Measurements from ENCODE around the gene CNR2.
"Not testable (repeated sequence)": the region's sequence is repeated elsewhere in the genome, so short reads cannot be mapped to it uniquely, and the experiment has no call there.

DNA sequence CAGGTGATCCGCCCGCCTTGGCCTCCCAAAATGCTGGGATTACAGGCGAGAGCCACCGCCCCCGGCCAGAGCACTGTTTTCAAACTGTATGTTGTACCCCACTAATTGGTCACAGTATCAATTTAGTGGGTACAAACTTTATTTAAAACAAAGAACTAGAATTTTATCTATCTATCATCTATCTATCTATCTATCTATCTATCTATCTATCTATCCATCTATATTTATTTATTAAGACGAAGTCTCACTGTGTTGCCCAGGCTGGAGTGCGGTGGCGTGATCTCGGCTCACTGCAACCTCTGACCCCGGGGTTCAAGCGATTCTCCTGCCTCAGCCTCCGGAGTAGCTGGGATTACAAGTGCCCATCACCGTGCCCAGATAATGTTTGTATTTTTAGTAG, 86.6 kb downstream of the CNR2 start:
- not testable (repeated sequence) for TF ChIP-seq POLR2AphosphoS5 (IDR thresholded peaks at IDR 0.05)
- TF ChIP-seq, protein P1, sequence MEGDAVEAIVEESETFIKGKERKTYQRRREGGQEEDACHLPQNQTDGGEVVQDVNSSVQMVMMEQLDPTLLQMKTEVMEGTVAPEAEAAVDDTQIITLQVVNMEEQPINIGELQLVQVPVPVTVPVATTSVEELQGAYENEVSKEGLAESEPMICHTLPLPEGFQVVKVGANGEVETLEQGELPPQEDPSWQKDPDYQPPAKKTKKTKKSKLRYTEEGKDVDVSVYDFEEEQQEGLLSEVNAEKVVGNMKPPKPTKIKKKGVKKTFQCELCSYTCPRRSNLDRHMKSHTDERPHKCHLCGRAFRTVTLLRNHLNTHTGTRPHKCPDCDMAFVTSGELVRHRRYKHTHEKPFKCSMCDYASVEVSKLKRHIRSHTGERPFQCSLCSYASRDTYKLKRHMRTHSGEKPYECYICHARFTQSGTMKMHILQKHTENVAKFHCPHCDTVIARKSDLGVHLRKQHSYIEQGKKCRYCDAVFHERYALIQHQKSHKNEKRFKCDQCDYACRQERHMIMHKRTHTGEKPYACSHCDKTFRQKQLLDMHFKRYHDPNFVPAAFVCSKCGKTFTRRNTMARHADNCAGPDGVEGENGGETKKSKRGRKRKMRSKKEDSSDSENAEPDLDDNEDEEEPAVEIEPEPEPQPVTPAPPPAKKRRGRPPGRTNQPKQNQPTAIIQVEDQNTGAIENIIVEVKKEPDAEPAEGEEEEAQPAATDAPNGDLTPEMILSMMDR (IDR thresholded peaks at IDR 0.05 in 8 of 11, conservative IDR thresholded peaks at IDR 0.05 in 3 of 11): not testable (repeated sequence)
